Skin epidermis (tissue), 12 donors: ENCODE data around the gene NR1I3.
A peak's percentile ranks its signal among the peaks of the same experiment; 100 is the strongest.

Experiments
- H3K27ac ChIP-seq, 21 experiments: fragments of 200-600 bp; sonication (generic) in 11 of 21; one replicate each; pipeline ENCODE4 v1.5.0; 2020; ENCODE audit warnings: mild to moderate bottlenecking in 3 of 21, inconsistent platforms in 2 of 21, moderate library complexity in 2 of 21
- H3K4me3 ChIP-seq, 7 experiments: fragments of 200-600 bp; sonication (generic) in 2 of 7; one replicate each; pipeline ENCODE4 v1.5.0; 2020; ENCODE audit warnings: inconsistent platforms in 2 of 7, mild to moderate bottlenecking in 2 of 7, moderate library complexity in 1 of 7

Gene NR1I3

DNA sequence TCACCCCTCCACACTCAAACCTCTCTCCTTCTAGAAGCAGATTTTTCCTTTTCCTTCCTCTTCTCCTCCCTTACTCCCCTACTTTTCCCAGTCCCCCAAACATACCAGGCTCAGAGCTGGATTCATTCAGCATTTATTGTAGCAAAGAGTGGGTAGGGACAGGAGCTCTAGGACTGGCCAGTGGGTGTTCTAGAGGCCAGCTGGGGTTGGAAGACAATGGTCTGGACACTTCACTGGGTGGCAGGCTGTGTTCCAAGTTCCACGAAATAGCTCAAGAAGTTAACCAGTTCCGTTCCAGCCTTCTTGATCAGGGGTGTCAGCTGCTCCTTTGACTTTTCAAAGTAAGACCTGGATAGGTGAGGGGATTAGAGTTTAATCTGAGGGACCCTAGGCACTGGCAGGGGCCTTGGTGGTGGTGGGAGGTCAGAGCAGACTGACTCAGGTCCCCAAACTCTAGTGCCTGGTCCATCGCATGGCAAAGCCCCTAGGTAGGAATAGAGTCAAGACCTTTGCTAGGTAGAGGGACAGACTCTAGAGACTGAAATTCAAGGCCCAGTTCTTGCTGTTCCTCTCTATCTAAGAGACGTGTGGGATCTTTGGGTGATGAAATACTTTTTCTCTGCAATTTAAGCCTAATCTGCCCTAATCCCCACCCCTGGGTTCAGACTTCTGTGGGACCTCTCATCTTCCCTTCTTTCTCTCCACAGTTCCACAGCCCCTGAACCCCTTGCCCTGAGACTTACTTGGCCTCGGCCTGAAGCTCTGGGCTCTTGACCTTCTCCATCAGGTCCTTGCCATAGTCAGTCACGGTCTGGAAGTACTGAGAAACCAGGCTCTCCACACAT lies 15.6 kb downstream of the NR1I3 start:
- no peak overlapping the region for H3K27ac ChIP-seq
- no peak overlapping the region for H3K4me3 ChIP-seq

DNA sequence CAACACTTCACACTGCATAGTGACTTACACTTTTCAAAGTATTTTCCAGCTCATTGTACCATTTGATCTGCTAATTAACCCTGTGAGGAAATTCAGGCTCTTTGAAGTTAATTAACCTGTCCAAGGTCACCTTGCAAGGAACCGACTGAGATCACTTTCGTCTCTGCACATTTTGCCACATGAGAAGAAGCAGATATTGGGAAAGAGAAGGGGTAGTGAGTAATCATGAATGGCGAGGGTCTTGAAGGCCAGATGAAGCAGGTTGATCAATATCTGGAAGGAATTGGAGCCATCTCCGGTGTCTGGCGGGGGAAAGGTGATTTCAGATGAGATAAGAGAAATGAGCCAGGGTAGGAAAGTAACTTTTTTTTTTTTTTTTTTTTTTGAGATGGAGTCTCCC lies 18.0 kb downstream of the NR1I3 start:
- H3K4me3 ChIP-seq = no peak overlapping the region
- H3K27ac ChIP-seq = no peak overlapping the region

DNA sequence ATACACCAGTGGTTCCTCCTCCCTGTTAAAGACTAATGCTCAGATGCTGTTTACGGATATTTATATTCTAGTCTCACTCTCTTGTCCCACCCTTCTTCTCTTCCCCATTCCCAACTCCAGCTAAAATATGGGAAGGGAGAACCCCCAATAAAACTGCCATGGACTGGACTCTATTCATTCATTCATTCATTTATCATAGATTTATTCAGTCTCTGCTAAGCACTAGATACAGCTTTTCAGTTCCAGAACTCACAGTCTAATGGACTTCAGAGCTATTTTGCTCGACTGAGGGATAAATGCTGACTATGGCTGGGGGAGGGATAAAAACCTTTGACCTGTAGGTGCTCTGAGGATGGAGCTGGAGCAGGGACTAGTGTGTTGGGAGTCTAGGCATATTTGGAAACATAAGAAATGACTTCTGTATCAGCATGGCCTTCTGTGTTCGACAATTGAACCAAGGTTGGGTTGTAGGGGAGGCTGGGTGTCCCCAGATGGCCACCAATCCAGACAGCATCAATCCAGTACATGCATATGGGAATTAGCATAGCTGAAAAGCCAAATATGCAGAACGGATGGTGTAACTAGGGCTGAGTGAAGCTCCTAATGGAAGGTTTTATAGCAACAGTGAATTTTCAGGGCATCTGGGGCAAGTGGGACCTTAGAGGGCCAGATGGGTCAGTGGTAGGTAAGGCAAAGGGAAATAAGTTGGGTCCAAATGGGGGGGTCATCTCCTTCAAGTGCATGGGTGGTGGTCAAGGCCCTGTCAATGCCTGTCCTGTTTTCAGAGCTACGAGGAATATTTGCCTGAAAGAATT lies 18.7 kb downstream of the NR1I3 start:
- no peak overlapping the region for H3K4me3 ChIP-seq
- no peak overlapping the region for H3K27ac ChIP-seq

DNA sequence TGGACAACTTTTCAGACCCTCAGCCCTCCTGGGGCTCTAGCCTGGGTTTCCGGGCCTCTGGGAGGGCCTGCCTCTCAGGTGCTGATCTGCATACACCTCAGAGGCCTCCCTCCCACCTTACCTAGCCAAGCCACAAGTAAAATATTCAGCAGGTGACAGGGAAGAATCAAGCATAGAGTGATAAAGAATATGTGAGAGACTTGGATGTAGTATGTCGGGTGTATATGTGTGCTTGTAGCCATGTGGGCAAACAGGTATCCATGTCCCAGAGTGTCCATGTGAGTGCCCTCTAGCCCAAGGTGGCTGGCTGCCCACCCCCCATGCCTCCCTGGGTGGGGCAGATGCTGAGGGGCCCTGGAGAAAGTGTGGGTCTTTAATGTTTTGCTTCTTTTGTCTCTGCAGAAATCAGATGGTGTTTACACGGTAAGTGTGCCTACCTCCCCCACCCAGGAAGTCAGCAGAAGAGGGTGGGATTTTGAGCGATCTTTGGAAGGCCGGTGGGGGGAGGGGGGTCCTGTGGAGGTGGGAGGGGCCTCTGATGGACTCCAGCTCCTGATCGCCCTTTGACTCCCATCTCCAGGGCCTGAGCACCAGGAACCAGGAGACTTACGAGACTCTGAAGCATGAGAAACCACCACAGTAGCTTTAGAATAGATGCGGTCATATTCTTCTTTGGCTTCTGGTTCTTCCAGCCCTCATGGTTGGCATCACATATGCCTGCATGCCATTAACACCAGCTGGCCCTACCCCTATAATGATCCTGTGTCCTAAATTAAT lies 19.5 kb downstream of the NR1I3 start:
- Histone ChIP-seq H3K4me3 (no peak overlapping the region), H3K27ac (peak overlapping the region in 9 of 21 experiments; percentile 50 to 89 (median 72))

DNA sequence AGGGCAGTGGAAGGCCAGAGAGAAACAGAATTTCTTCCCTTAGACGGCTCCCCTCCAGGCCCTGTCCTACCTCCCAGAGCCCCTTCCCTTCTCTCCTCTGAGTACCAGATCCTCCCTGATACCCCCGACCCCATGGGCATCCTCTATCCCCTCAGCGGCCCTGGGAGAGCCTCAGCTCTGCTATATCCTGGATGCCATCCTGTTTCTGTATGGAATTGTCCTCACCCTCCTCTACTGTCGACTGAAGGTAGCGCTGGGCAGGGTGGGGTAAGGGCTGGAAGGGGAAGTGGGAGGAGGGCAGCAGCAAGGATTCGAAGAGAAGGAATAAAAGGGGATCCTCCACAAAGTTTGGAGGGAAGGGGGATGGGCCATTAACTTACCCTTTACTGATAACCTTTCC lies 20.2 kb downstream of the NR1I3 start:
- no peak overlapping the region for H3K4me3 ChIP-seq
- peak overlapping the region in 15 of 21 experiments; percentile 34 to 89 (median 71) for H3K27ac ChIP-seq

DNA sequence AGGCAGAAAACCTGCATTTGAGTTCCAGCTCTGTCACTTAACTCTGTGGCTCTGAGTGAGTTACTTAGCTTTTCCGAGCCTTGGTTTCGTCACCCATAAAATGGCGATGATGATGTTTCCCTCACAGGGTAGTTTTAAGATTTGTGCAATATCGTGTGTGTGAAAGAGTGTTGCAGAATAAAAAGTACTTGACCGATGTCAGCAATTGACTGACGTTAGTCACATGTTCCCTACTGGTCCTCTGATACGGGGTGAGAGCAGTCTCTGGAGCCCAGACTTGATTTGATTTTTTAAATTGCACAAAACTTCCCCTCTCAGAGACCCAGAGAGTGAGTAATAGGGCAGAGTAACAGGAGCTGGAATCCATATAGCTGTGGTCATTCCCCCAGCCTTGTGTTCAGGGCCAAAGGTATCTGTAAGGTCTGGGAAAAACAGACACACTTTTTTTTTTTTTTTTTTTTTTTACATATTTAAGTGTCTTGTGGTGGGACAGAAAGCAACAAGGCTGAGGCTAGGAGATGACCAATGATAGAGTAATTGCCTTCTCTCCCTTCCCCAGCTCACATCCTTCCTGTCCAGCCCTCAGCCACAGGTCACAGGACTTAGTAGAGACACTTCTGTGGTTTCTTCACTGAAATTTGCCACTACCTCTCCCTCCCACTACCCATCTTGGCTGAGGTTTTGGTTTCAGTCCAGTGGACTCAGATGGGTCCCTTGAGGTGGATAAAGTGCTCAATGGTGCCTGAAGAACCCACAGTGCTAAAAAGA lies 20.9 kb downstream of the NR1I3 start:
- peak overlapping the region in 5 of 7 experiments; percentile 12 to 27 (median 21) for H3K4me3 ChIP-seq

DNA sequence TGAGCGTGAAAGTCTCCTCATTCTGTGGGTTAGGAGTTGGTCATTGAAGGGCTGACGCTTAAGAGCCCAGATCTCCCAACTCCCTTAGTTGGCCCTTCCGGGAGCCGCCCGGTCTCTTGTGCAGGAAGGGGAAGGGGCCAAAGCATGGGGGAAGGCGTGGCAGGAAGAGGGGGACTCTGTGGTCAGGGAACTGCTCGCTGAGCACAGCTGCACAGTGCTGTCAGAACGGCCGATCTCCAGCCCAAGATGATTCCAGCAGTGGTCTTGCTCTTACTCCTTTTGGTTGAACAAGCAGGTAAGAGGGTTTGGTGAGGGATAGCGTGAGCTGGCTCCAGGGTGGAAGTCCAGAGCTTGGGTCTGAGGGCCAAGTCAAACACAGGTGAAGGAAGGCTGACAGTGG lies 22.9 kb downstream of the NR1I3 start, which contains the start of gene FCER1G:
Gene FCER1G, plus strand, starts transcription at position 220 of the 400 bp plus-strand sequence. Its CDS starts 27 bp downstream, at position 247.
- peak within 1 kb of the TSS; percentile 1 to 33 (median 19) for H3K4me3 ChIP-seq
- H3K27ac ChIP-seq = peak within 1 kb of the TSS in 19 of 21 experiments; percentile 36 to 84 (median 56)

More for the DNA sequence above, 20.9 kb downstream of the NR1I3 start:
- H3K27ac ChIP-seq = peak overlapping the region in 20 of 21 experiments; percentile 34 to 89 (median 69)

DNA sequence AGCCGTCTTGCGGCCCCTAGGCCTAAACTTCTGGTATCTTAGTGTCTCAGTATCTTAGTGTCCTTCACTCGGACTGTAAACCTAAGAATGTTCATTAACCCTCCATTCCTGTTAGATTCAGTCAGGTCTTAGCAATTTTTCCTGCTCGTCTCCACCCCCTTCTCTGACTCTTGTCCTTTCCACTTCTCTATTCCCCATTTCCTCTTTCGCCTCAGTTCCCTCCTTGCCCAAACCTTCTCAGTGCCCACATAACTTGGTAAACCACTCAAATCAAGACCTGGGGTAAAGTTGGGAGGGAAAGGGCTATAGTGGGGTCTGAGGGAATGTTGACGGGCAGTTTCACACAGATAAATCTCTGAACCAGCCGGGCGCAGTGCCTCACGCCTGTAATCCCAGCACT lies 23.6 kb downstream of the NR1I3 start:
- peak overlapping the region in 14 of 21 experiments; percentile 17 to 80 (median 54) for H3K27ac ChIP-seq
- H3K4me3 ChIP-seq = no peak overlapping the region

DNA sequence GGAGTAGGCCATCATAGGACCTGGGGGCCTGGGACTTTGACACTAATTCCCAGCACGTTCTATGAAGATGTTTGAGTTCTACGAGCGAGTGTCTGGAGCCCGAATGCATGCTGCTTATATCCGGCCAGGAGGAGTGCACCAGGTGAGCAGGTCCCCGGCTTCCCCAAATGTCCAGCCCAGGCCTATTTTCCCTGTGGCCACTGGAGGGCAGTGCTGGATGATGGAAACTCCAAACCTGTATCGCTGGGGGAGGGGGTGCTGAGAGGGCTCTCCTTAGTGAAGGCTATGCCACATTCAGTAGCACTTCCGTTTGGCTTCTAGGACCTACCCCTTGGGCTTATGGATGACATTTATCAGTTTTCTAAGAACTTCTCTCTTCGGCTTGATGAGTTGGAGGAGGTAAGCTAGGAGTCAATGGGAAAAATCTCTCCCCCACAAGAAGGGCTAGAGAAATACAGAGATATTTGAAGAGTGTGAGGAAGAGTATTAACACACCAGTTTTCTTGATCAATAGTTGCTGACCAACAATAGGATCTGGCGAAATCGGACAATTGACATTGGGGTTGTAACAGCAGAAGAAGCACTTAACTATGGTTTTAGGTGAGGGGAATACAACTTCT lies 28.1 kb downstream of the NR1I3 start:
- peak overlapping the region in 1 of 21 experiments; percentile 52 for H3K27ac ChIP-seq

DNA sequence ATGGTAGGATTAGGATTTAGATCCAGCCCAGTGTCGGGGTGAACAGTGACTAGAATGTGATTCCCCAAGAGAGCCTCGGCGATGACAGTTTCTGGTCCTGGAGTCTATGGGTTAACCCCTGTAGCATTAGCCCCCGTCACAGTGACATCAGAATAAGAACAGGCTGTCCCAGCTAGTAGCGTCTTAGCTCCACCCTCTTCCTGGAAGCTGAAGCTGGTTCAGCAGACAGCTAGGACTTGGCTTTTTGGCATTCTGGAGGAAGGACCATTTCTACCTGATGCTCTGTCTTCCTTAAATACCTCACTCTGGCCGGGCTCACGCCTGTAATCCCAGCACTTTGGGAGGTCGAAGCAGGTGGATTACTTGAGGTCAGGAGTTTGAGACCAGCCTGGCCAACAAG lies 30.8 kb downstream of the NR1I3 start:
- H3K4me3 ChIP-seq = no peak overlapping the region
- peak overlapping the region in 4 of 21 experiments; percentile 26 to 69 (median 54) for H3K27ac ChIP-seq

More for the DNA sequence above, 28.1 kb downstream of the NR1I3 start:
- H3K4me3 ChIP-seq = no peak overlapping the region

DNA sequence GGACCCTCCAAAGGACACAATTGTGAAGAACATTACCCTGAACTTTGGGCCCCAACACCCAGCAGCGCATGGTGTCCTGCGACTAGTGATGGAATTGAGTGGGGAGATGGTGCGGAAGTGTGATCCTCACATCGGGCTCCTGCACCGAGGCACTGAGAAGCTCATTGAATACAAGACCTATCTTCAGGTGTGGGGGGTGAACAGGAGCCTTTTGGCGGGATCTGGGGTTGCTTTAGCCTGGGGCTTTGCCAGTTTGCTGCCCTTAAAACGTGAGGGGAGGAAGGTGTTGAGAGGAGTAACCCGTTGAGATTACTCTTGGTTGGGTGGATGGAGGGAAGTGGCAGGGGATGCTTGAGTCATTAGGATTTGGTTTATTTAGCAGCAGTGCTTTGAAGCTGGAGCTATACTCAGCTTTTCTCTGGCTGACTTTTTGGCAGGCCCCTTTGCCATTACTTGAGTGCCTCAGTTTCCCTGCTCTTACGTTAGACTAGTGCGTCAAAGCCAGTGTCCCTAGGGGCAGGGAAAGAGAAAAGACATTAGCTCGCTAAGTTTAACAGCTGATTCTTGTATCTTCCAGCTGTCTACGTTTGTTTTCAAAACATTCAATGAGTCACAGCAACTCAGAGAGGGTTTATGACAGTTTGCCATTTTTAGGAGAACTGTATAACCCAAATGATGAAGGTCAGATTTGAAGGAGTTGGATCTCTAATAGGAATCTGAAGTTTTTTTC lies 31.4 kb downstream of the NR1I3 start:
- Histone ChIP-seq H3K27ac (peak overlapping the region in 4 of 21 experiments; percentile 0 to 69 (median 38)), H3K4me3 (no peak overlapping the region)

DNA sequence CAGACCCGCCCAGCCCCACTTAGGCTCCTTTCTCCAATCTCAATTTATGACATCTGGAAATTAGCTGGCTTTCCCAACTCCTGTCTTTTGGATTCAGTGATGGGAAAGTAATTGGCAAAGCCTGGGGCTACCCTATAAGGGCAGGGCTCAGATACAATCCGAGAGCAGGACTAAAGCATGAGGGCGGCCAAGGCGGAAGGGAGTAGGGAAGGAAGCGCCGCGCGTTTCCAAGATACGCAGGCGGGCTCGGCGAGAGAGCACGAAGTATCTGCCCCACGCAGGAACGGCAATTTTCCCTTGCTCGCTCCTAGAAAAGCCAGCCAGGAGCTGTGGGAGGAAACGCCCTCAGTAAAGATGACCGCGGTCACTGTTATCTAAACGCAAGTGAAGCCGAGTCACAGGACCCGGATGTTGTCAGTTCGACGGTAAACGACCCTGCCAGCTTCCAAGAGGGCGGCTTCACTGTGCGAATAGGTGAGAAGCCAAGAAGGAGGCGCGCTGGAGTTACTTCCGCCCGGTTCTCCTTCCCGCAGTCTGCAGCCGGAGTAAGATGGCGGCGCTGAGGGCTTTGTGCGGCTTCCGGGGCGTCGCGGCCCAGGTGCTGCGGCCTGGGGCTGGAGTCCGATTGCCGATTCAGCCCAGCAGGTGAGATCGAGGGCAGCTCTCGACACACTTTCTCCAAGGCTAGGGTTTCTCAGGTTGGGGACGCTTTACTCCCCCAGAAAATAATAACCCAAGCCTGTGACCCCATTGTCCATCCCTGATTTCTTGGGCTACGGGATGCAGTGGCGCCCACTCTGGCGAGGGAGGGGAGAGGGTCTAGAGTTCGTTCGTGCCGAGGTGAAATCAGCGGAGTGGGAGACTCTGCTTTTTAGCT lies 35.9 kb downstream of the NR1I3 start, which contains the start of gene NDUFS2:
Gene NDUFS2, plus strand, starts transcription at position 532 of the 877 bp plus-strand sequence. Its CDS starts 19 bp downstream, at position 551.
- Histone ChIP-seq H3K4me3 (peak within 1 kb of the TSS; percentile 57 to 87 (median 76)), H3K27ac (peak within 1 kb of the TSS; percentile 75 to 98 (median 94))

DNA sequence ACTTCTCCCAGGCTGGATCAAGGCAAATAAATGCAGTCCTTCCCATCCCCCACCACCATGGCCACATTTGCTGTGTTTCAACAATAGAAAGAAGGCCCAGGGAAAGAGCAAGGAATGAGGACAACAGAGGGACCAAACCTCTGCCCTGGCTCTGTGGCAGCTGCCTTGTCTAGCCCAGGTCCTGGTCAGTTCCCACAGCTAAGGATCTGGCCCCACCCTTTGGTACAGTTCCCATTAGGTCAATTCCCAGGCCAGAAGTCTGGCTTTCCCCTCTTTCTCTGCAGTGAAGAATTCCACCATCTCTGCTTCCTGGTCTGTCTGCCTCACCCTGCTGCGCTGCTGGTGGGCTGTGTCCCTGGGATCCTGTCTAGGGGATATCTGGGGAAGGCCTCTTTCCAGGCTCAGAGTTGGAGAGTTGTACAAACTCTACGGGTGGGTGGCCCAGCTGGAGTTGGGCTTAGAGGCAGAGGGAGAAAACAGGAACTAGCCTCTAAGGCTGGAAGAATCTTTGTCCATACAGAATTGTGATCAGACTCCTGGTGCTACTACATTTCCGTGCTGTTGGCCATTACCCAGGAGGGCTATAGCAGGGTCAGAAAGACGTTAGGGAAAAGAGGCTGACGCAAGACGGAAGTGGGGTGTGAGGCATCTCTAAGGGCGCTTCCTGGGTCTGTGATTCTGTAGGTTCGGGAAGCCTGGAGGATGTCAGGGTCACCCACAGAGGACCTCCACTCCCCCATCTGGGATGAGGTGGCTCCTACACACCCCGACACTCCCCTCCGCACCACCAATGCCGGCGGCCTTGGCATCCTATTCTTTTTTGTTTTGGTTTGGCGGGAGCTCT lies 36.8 kb downstream of the NR1I3 start:
- Histone ChIP-seq H3K27ac (peak overlapping the region; percentile 75 to 98 (median 94)), H3K4me3 (peak overlapping the region; percentile 57 to 87 (median 76))

DNA sequence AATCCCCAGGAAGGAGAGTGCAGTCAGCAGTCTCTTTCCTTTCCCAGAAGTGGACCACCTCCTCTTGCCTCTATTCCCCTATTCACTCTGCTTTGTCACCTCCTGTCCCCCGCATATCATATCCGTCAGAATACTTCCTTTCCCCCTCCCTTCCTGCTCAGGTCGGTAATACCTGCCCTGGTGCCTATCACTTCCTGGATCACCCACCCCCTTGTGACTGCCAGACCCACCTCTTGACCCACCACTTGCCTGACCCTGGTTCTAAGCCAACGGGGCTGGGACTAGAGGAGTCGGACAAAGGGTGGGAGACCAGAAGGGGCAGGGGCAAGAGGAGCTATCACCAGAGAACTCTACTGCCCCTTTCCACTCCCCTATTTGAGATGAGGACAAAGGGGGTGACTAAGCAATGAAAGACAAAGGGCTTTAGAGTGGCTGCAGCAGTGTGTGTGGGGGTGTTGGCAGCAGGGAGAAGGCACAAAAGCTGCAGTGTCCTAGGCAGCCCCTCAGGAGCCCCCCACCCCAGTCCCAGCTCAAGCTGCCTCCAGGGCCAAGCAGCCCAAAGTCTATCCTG lies 37.5 kb downstream of the NR1I3 start:
- peak overlapping the region; percentile 29 to 98 (median 94) for H3K27ac ChIP-seq
- H3K4me3 ChIP-seq = no peak overlapping the region

DNA sequence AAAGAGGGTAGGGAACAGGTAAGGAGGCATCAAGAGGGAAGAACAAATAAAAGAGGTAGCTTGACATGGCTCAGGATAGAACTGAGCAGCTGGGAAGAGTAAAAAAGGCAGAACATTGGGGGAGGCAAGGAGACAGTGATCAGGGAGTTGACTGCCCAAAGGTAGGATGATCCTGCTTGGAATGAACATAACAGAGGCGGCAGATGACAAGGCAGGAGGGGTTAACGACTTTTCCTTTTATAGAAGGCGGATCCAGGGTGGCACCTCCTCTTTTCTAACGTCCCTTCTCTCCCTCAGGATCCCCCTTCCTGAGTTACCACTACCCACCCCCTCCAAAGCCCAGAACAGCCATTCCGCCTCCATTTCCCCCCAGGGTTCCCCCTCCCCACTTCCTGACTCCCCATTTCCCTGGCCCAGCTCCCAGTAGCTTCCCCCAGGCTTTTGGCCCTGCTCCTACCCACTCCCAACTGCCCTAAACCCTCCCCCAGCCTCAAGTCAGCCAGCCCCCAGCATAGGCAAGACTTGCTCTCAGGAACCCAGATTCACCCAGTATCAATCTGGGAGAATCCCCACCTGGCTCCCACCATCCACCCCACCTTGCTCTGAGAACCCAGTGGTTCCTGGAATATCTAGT lies 38.4 kb downstream of the NR1I3 start:
- H3K4me3 ChIP-seq = no peak overlapping the region

More for the DNA sequence above, 38.4 kb downstream of the NR1I3 start:
- peak overlapping the region in 20 of 21 experiments; percentile 36 to 98 (median 94) for H3K27ac ChIP-seq
